HG02763 (cell line): ENCODE measurements around the gene OR4D2.

Experiments
- ATAC-seq: cut with Tn5 transposase; IDR thresholded peaks from one replicate; pipeline ENCODE4 v1.9.1; 2021; ENCODE audit warnings: mild to moderate bottlenecking, moderate library complexity; ENCODE audit not compliant: unreplicated experiment

OR4D2 gene

DNA sequence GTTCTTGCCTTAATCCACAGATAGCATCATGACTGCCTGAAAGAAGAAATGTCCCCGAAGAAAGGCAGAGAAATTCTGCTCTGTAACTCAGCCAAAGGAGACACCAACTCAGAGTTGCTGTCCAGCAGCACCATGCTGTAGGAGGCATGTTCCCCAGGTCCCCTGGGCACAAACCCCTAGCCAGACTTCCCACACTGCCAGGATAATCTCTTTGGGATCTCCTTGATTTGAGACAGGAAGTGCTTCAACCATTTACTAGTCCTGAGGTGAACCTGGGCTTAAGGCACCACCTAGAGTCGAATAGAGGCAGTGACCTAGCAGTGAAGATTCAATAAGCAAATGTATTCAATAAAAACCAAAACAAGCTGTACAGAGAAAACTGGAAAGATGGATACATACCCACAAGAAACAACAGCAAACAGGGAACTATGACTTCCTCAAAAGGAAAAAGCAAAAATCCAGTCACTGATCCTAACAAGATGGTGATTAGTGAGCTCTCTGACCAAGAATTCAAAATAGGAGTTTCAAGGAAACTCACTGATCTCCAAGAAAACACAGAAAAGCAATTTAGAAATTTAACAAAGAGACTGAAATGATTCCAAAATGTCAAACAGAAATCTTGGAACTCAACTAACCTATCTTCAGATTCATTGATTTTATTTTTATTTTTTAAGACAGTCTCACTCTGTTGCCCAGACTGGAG lies 5.7 kb downstream of the OR4D2 start:
- no peak for ATAC-seq

DNA sequence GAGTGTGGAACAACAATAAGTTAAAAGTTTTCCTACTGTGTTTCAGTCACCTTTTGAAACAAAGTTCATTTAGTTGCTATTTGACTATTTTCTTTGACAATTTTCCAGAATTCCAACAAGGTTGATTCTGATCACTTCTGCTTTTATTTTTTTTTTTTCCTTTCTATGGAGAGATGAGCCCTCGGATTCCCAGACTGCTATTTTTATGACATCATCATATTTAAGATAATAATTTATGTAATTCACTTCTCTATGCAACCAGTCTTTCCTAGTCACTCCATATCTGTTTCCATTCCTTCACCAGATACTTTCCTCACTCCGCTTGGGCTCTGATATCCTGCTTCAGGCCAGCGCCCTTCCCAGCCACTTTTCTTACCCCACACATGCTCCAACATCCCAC lies 8.1 kb downstream of the OR4D2 start:
- no peak for ATAC-seq

DNA sequence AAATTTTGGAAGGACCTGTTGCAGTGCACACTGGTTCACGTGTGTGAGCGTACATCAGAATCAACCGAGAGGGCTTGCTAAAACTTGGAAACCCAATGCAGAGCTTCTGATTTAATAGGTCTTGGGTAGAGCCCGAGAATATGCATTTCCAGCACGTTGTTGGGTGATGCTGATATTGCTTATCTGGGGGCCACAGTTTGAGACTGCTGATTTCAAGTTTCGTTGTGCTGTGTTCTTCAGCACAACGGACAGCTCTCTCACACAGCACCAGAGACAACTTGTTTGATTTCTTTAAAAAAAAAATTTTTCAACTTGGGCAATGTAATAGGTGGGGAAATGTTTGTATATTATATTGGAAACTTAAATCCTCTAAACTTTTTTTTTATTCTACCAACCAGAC lies 9.4 kb downstream of the OR4D2 start:
- ATAC-seq = no peak

DNA sequence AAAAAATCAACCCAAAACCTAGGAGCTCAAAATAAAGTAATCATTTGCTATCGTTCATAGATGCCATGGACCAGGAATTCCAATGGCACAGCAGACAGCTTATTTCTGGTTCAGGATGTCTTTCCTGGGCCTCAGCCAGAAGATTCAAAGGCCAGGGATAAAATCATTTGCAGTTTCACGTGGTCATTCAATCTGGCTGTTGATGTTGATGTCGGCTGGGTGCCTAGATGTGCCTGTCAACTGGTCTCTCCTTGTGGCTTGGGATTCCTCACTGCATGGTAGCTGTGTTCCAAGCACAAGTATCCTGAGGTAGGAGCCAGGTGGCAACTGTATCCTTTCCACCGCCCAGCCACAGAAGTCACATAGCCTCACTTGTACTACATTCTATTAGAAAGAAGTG lies 15.0 kb downstream of the OR4D2 start:
- no peak for ATAC-seq

DNA sequence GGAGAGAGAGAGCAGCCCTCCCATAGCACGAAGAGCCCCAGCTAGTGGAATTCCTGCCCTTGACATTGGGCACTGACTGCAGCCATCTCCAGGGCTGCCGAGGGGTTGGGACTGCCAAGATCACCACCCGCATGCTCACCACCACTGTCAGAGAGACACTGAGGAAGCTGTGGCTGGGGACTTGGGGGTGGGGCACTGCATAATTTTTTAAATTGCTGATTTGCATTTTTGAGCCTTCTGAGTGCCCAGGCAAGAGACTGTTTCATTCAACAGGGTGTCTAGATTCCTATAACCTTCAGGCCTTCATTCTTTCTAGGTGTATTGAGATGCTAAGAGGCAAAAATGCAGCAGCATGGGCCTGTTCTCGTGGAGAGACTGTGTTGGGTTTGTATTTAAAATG lies 16.7 kb downstream of the OR4D2 start:
- no peak for ATAC-seq

DNA sequence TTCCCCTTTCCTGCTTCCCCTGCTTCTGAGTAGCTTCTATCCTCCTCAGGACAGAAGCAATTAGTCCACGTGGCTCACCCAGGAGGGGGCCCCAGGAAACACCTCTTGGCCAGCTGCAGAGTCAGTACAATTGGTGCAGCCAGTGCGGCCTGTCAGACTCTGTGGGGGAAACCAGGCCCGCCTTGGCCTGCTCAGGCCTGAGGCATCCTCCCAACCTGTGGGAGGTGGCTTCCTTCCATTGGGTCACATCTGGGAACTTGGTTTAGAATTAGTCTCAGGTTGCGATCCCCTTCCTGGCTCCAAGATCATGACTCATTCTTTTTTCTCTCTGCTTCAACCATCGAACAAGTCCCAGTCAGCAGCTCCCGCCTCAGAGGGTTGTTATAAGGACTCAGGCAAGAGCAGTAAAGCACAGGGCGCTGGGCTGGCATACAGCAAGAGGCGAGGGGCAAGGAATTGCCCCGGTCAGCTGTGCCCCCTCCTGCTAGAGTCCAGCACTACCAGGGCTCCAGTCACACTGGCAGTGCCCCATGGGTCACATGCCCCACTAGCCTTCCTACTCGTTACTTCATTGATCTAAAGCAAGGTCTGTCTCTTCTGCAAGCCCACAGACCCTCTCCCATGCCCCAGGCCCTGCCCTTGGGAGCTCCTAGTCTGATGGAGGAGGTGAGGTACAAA lies 17.7 kb downstream of the OR4D2 start:
- ATAC-seq = no peak

DNA sequence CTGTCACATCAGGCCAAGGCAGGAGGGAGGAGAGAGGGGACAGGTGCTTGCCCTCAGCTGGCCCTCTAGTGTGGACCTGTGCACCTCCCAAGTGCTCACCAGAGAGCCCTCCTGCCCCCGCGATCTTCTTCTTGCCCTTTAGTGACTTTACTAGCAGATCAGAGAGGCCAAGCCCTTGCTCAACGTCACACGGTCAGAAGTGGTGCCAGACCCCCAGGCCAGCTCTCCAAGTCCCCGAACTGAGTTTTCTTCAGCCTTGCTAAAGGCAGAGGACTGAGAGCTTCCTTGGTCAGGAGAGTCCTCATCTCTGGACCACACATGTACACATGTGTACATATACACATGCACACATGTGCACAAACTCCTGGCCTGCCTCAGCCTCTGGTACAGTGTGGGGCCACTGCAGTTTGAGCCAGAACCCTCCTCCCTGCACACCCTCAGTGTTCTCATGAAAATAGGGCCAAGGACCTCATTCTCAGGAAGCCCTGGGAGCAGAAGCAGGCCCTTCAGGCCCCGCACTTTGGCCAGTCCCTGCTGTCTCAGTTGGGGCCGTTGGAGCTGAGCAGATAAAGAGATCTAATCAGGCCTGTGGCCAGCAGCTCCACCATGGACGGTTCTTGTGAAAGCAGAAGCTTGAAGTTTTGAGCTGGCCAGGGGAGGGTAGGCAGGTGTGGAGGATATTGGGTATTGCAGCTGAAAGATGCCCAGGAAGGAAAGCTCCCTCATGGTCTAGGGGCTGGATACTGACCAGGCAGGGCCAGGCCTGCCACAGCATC lies 18.4 kb downstream of the OR4D2 start:
- no peak for ATAC-seq

DNA sequence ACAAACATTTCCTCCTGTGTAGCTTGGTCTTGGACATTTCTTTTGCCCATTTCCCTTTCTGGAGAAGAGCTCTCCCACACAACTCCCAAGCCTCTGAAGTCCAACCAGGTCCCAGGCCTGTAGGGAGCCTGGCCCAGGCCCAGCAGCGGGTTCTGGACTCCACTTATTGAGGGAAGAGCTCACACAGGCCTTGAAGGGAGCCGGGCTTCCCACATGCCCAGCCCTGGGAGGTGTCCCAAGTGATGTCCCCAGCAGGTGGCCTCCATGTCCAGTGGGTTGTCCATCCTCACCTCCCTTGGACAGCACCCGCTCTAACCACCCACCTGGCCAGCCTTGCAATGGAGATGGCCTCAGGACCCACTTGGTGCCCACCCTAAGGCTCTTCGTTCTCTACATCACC lies 19.8 kb downstream of the OR4D2 start:
- ATAC-seq = no peak

DNA sequence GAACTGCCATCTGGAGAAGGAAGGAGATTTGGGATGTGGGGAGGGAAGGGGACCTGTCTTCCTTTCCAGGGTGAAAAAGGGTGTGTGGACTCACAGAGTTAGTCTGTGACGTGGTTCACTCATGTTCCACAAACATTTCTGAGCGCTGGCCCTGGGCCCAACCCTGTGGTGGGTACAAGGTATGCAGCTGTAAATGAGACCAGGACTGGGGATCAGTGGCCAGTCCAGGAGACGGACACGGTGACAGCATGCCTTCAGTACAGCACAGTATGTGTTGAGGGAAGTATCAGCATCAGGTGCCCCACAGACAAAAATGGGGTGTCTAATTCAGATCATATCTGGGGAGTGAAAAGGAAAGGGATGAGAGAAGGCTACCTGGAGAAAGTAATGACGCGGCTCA lies 20.3 kb downstream of the OR4D2 start:
- no peak for ATAC-seq

DNA sequence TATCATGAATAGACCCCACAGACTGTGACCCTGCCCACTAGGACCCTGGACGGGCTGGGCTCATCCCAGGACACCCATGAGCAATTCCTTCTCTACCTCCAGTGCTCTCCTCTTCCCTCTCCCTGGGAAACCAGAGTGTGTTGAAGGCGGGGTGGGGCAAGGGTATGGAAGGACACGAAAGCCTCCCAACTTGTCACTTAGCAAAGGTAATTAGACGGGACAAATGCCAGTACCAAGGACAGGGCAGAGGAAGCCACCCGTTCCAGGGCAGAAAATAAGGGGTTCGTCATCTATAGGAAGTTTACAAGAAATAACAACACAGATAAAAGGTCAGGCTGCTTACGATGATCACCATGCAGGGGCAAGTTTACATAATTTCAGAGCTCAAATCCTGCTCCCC lies 20.9 kb downstream of the OR4D2 start:
- no peak for ATAC-seq

DNA sequence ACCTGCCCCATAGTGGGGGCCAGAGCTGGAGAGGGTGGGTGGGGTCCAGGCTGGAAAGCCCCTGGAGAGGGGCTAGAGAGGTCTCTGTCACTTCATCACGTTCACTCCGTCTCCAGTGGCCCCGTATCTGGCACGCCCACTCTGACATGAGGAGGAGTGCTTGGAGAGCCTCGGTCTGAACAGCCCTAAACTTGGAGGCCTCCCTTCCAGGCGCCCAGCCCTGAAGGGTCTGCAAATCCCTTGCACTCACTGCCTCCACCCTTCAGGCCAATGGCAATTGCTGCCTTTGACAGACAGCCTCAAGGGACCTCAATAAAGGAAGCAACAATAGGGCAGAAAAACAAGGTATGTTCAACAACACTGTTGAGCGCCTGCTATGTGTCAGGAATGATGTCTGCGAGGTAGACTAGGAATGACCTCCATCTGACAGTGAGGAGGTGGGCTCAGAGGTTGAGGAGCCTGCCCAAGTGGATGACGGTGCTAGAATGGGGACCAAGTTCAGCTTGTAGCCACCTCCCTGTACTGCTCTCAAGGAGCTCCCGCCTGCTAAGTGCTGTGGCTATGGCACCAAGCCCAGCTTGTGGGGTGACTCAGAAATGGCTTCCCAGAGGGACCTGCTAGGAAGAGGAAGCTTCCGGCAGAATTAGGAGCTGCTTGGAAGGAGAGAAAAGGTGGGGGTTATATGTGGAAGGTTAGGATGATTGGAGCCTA lies 22.8 kb downstream of the OR4D2 start:
- ATAC-seq = no peak

DNA sequence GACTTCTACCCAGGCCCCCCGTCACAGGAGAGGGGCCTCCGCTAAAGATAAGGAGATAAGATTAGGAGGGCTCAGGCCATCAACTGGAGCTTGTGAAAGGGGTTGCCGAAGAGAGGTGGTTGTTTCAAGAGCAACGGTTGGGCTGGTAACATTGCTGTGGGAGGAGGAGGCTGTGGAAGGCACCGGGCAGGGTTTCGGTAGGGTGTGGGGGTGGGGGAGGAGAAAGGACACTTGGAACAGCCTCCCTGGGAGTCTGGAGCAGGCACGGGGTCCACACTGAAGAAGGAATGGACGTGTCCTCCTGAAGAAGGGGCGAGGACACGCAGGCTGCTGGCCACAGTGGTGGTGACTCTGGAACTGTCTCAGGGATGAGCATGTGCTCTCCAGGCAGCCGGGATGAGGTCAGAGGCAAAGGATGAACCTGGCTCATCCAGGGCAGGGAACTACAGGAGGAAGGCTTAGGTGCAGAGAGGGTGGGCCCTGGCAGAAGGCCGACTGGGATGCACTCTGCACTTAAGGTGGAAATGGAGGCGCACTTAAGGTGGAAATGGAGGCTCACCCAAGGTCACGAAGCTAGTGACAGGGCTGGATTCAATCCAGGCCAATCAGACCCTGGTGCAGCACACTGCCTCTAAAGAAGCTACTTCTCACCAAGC lies 24.6 kb downstream of the OR4D2 start:
- ATAC-seq = no peak

DNA sequence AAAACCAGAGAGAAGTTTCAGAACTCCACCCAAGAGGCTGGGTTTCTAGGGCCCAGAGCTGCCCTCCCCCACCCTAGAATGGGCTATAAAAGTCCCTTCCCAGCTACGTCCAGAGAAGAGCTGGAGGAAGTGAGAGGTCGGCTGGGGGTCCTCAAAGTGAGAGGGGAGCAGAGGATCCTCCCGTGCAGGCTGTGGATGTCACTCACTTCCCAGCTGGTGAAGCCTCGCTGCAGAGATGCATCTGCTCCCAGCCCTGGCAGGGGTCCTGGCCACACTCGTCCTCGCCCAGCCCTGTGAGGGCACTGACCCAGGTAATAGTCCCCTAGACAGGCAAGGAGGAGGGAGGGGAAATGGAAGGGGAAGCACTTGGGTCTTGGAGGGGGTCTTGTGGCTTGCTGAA lies 25.8 kb downstream of the OR4D2 start, which contains the start of gene EPX:
TSS of gene EPX (plus strand) at position 115 of the 400 bp plus-strand sequence. CDS start at position 236, 121 bp downstream.
- ATAC-seq = no peak

DNA sequence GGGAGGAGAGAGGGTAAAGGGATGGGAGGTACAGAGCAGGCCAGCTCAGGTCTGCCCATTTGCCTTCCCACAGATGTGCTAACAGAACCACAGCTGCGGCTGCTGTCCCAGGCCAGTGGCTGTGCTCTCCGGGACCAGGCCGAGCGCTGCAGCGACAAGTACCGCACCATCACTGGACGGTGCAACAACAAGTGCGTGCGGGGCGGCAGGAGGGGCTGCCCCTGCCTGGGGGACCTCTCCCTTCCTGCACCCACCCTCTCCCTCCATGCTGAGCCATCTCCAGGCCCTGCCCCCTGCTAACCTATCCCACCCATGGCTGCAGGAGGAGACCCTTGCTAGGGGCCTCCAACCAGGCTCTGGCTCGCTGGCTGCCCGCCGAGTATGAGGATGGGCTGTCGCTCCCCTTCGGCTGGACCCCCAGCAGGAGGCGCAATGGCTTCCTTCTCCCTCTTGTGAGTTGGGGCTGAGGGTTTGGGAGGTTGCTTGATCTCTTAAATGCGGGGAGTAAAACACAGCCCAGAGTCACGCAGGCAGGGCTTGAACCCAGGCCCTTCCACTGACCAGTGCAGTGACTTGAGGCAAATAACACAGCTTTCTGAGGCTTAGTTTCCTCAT lies 27.0 kb downstream of the OR4D2 start:
- ATAC-seq = no peak

DNA sequence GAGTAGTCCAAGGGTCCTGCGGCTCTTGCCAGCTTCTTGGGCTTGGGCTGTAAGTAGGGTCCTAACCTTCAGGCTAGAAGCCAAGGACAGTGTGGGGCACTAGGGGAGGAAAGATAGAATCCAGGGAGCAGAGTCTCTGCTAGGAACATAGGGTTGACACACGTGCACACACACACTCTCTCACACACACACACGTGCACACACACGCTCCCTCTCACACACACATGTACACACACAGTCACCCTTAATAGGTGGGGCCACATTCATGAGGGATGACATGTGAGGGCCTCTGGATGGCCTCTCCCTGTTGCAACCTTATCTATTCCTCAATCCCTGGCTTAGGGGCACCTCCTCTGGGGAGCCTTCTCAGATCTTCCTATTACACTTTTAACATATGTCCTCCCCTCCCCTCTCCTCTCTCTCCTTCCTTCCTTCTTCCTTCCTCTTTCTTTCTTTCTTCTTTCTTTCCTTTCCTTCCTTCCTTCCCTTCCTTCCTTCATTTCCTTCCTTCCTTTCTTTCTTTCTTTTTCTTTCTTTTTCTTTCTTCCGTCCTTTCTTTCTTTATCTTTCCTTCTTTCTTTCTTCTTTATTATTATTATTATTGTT lies 28.8 kb downstream of the OR4D2 start:
- no peak for ATAC-seq

DNA sequence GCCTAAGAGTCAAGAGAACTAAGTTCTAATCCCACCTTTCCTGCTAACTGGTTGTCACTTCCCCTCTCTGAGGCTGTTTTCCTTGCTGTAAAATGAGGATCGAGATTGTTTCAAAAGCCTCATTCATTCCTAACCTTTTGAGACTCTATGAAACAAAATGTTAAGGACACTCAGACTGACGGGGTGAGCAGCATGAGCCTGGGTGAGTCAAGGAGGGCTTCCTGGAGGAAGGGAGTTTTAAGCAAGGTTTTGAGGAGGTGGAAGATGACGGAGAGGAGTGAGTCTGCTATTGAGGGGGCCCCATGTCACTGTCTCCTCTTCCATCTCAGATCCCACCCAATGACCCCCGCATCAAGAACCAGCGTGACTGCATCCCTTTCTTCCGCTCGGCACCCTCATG lies 29.8 kb downstream of the OR4D2 start:
- ATAC-seq = no peak

DNA sequence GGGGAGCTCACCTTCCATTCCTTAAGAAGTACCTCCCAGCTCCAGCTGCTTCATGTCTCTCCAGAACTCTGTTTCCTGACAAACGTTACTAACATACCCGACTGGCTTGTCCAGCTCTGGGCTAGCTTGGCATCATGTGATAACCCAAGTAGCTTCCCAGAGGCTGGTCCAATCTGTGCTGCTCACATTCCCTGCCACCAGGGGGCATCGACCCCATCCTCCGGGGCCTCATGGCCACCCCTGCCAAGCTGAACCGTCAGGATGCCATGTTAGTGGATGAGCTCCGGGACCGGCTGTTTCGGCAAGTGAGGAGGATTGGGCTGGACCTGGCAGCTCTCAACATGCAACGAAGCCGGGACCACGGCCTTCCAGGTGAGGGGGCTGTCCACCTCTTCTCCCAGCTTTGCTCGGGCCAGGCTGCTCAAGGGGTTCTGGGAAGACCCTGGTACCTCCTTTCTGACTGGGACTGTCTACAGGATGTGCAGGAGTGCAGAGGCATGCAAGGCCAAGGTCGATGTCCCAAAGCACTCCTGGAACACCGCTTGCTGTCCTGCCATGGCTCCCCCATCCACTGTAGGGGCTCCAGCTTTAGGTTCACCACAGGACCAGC lies 33.3 kb downstream of the OR4D2 start:
- no peak for ATAC-seq

DNA sequence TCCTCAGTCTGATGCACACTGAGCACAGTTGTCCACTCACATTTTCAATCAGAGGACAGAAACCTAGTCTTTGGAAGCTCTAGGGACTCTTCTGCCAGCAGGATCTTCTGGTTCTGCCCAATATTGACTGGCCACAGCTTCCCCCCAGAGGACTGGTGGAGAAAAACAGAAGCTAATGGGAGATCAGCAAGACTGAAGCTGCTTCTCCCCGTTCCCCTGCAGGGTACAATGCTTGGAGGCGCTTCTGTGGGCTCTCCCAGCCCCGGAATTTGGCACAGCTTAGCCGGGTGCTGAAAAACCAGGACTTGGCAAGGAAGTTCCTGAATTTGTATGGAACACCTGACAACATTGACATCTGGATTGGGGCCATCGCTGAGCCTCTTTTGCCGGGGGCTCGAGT lies 36.1 kb downstream of the OR4D2 start:
- ATAC-seq = no peak

DNA sequence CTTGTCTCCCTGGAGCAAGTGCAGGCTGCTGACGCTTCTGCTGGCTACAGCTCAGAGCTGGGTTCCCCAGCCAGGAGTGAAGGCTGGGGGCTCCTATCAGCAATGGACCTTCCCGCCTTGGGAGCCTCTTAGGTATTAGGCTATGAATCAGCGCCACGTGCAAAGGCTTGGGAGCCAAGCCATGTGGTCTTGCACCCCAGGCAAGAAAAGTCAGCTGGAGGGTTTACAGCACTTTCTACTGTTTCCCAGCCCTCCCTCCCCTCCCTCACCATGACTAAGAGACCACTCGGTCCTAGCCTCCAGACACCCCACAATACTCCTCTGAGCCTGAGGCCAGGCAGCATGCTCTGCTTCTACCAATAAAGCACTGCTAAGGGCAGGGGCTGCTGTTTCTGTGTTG lies 38.0 kb downstream of the OR4D2 start:
- no peak for ATAC-seq

DNA sequence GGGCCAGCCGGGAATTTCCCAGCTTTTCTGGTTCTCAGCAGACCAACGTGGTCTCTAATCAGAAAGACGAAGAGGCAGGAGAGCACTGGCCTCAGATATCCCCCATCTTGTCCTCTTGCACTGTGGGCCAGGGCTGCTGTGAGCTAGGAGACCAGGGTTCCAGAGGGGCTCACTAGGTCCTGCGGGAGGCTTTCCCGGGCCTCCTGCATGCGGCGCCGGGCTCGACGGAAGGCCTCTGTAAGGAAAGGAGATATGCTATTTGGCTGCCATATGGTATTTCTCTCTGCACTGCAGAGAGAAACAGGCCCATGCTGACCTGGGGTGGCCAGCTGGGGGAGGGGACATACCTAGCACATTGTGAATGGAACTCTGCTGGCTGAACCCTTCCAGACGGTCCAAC lies 39.2 kb downstream of the OR4D2 start:
- no peak for ATAC-seq
